HepG2 (cell line): ENCODE results near the gene TBX15.

Source experiments
- AHR ChIP-seq: IDR thresholded peaks from 2 replicates; pipeline ENCODE4 v1.6.1; 2018; ENCODE audit warnings: missing genetic modification reagents, missing compliant biosample characterization
- KDM2A ChIP-seq: sonication (generic); formaldehyde crosslinking; IDR thresholded peaks from 2 replicates; pipeline ENCODE4 v1.4.0; 2020; ENCODE audit warnings: low read depth, missing genetic modification reagents, borderline replicate concordance
- KLF13 ChIP-seq: sonication (generic); formaldehyde crosslinking; IDR thresholded peaks from 2 replicates; pipeline ENCODE4 v1.4.0; 2020; ENCODE audit warnings: mild to moderate bottlenecking, missing genetic modification reagents
- POLR2AphosphoS5 ChIP-seq: IDR thresholded peaks from 2 replicates; pipeline ENCODE4 v1.6.1; 2012; ENCODE audit warnings: low read depth, low read length
- RFXANK ChIP-seq: IDR thresholded peaks from 2 replicates; pipeline ENCODE4 v1.6.1; 2016
- XRCC5 ChIP-seq: fragments of 200-400 bp; formaldehyde crosslinking; optimal IDR thresholded peaks from 2 replicates; pipeline ENCODE3; 2017; ENCODE audit warnings: mild to moderate bottlenecking, low read length
- ZNF230 ChIP-seq: sonication (generic); formaldehyde crosslinking; IDR thresholded peaks from 2 replicates; pipeline ENCODE4 v1.4.0; 2020; ENCODE audit warnings: mild to moderate bottlenecking, missing genetic modification reagents
- TF ChIP-seq, protein P1 (sequence below): sonication (generic); formaldehyde crosslinking; IDR thresholded peaks from 2 replicates; pipeline ENCODE4 v1.5.0; 2020; ENCODE audit warnings: mild to moderate bottlenecking, missing genetic modification reagents, moderate library complexity
- TF ChIP-seq, protein P2 (sequence below): IDR thresholded peaks from 2 replicates; pipeline ENCODE4 v1.6.1; 2012; ENCODE audit warnings: inconsistent platforms

DNA sequence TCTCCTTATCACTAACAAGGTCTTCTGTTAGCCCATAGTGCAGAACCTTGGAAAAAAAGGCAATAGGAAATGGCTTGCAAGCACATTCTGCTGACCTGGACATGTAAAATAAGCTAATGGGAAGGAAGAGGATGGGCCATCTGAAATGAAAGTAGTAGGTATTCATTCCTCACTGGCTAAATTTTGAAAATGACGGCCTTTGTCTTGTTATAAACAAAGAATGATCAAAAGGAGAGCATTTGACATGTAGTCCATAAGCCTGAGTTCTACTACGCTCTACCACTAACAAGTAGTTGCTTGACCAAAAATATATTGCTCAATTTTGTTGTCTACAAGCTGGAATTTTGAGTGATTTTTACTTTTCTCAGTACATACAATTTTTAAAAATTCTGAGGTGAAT, 75.6 kb downstream of the TBX15 start:
- TF ChIP-seq KLF13 (CRISPR knock-in tag) (no peak), RFXANK (CRISPR knock-in tag) (no peak), XRCC5 (no peak), AHR (no peak), POLR2AphosphoS5 (no peak), ZNF230 (CRISPR knock-in tag) (no peak), KDM2A (no peak)
- TF ChIP-seq, protein P1, sequence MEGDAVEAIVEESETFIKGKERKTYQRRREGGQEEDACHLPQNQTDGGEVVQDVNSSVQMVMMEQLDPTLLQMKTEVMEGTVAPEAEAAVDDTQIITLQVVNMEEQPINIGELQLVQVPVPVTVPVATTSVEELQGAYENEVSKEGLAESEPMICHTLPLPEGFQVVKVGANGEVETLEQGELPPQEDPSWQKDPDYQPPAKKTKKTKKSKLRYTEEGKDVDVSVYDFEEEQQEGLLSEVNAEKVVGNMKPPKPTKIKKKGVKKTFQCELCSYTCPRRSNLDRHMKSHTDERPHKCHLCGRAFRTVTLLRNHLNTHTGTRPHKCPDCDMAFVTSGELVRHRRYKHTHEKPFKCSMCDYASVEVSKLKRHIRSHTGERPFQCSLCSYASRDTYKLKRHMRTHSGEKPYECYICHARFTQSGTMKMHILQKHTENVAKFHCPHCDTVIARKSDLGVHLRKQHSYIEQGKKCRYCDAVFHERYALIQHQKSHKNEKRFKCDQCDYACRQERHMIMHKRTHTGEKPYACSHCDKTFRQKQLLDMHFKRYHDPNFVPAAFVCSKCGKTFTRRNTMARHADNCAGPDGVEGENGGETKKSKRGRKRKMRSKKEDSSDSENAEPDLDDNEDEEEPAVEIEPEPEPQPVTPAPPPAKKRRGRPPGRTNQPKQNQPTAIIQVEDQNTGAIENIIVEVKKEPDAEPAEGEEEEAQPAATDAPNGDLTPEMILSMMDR (CRISPR knock-in tag) = no peak
- TF ChIP-seq, protein P2, sequence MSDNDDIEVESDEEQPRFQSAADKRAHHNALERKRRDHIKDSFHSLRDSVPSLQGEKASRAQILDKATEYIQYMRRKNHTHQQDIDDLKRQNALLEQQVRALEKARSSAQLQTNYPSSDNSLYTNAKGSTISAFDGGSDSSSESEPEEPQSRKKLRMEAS = no peak
